A549 (cell line): ENCODE measurements around the gene CRYGB.

Experiments
- BHLHE40 ChIP-seq: IDR thresholded peaks from 2 replicates; pipeline ENCODE4 v1.6.1; 2012; ENCODE audit warnings: low read depth, low read length, inconsistent platforms
- CEBPB ChIP-seq, 2 experiments: fragments of >200 bp in 1 of 2; sonication (Bioruptor Twin) in 1 of 2; formaldehyde crosslinking in 1 of 2; IDR thresholded peaks; 2 replicates each; pipeline ENCODE4 v1.6.1; 2012 to 2016
- CHD2 ChIP-seq: fragments of 150-350 bp; IDR thresholded peaks from 2 replicates; pipeline ENCODE4 v1.6.1; 2014; ENCODE audit warnings: low read length; ENCODE audit not compliant: partially characterized antibody
- CTCF ChIP-seq: fragments of >200 bp; sonication (Bioruptor Twin); formaldehyde crosslinking; IDR thresholded peaks from 3 replicates; pipeline ENCODE4 v1.5.1; 2016
- GATA3 ChIP-seq: IDR thresholded peaks from 2 replicates; pipeline ENCODE4 v1.6.1; 2012; ENCODE audit warnings: borderline replicate concordance
- KDM5A ChIP-seq: fragments of 200-600 bp; sonication (generic); IDR thresholded peaks from 2 replicates; pipeline ENCODE4 v1.6.1; 2016; ENCODE audit warnings: antibody characterized with exemption, mild to moderate bottlenecking
- MAX ChIP-seq: IDR thresholded peaks from 2 replicates; pipeline ENCODE4 v1.6.1; 2012
- NPAS2 ChIP-seq: fragments of 250-450 bp; sonication (Bioruptor Pico); IDR thresholded peaks from 2 replicates; pipeline ENCODE4 v1.8.0; 2022; ENCODE audit warnings: mild to moderate bottlenecking, moderate library complexity, borderline replicate concordance
- POLR2A ChIP-seq: IDR thresholded peaks from 2 replicates; pipeline ENCODE4 v1.6.1; 2012; ENCODE audit warnings: mild to moderate bottlenecking, low read length
- RAD21 ChIP-seq, 2 experiments: fragments of >200 bp in 1 of 2; sonication (Bioruptor Twin) in 1 of 2; formaldehyde crosslinking in 1 of 2; IDR thresholded peaks in 1 of 2; conservative IDR thresholded peaks in 1 of 2; 2 replicates in 1 of 2; 3 replicates in 1 of 2; pipeline ENCODE4 v1.6.1; 2012 to 2018; ENCODE audit warnings: inconsistent platforms in 1 of 2
- RARB ChIP-seq: fragments of 250-450 bp; sonication (Bioruptor Pico); IDR thresholded peaks from 2 replicates; pipeline ENCODE4 v1.8.0; 2021; ENCODE audit warnings: mild to moderate bottlenecking, moderate library complexity
- REST ChIP-seq: fragments of 200-600 bp; sonication (generic); IDR thresholded peaks from 2 replicates; pipeline ENCODE4 v1.6.1; 2016; ENCODE audit warnings: antibody characterized with exemption, mild to moderate bottlenecking, moderate library complexity
- RFX5 ChIP-seq: fragments of 450-650 bp; IDR thresholded peaks from 2 replicates; pipeline ENCODE4 v1.7.1; 2014; ENCODE audit warnings: antibody characterized with exemption, mild to moderate bottlenecking, moderate library complexity
- SMC3 ChIP-seq: fragments of >200 bp; sonication (Bioruptor Twin); formaldehyde crosslinking; IDR thresholded peaks from 3 replicates; pipeline ENCODE4 v1.6.1; 2018; ENCODE audit warnings: inconsistent platforms

- no peak for TF ChIP-seq RFX5
- no peak for TF ChIP-seq REST
- TF ChIP-seq SMC3: no peak
- no peak for TF ChIP-seq CTCF
- TF ChIP-seq GATA3: no peak
- no peak for TF ChIP-seq RARB (CRISPR knock-in tag)
- no peak for TF ChIP-seq BHLHE40
- TF ChIP-seq NPAS2 (CRISPR knock-in tag): no peak
- TF ChIP-seq RAD21 (conservative IDR thresholded peaks at IDR 0.05 in 1 of 2, IDR thresholded peaks at IDR 0.05 in 1 of 2): no peak
- TF ChIP-seq POLR2A: no peak
- TF ChIP-seq KDM5A: no peak
- no peak for TF ChIP-seq MAX
- no peak for TF ChIP-seq CHD2
- no peak for TF ChIP-seq CEBPB (IDR thresholded peaks at IDR 0.05)
Measured at GRCh38 chr2:208125251-208125650, 20.7 kb downstream of the CRYGB start.
